Spleen (tissue), 7 donors: ENCODE data around the gene SRGAP1.
"Not testable (repeated sequence)": the region's sequence is repeated elsewhere in the genome, so short reads cannot be mapped to it uniquely, and the experiment has no call there.

Experiments
- CTCF ChIP-seq, 11 experiments: fragments of 200-600 bp in 7 of 11; fragments of 450-650 bp in 4 of 11; sonication (generic) in 4 of 11; IDR thresholded peaks in 8 of 11; conservative IDR thresholded peaks in 3 of 11; 1 replicate in 7 of 11; 2 replicates in 4 of 11; pipeline versions ENCODE4 v1.4.0 to v1.8.0; 2016 to 2021; ENCODE audit warnings: antibody characterized with exemption in 11 of 11, inconsistent platforms in 4 of 11, mild to moderate bottlenecking in 1 of 11
- POLR2A ChIP-seq, 3 donors: fragments of 450-650 bp; IDR thresholded peaks; one replicate each; pipeline ENCODE4 v1.5.1; 2017; ENCODE audit warnings: antibody characterized with exemption in 3 of 3, mild to moderate bottlenecking in 1 of 3
- POLR2AphosphoS5 ChIP-seq, 3 donors: sonication (generic); formaldehyde crosslinking; IDR thresholded peaks; one replicate each; pipeline ENCODE4 v1.5.1; 2017; ENCODE audit warnings: antibody characterized with exemption in 3 of 3
- donor health status: DM: no; HTN: no; CAD: no; lungs with moderate emphysema.
- donor health status: DM: no; HTN: no; CAD: no.
- donor health status: DM: no; HTN: no; CAD: no.

GRCh38 chr12:64018116-64018515 lies 173.6 kb downstream of the SRGAP1 start:
- TF ChIP-seq CTCF (IDR thresholded peaks at IDR 0.05 in 8 of 11, conservative IDR thresholded peaks at IDR 0.05 in 3 of 11); POLR2A (IDR thresholded peaks at IDR 0.05); POLR2AphosphoS5 (IDR thresholded peaks at IDR 0.05): not testable (repeated sequence)
